Gastrocnemius medialis (tissue), 4 donors: ENCODE data around the gene TRA2B.

Experiments
- POLR2A ChIP-seq, 2 donors: fragments of 450-650 bp; IDR thresholded peaks; one replicate each; pipeline ENCODE4 v1.6.1; 2017; ENCODE audit warnings: antibody characterized with exemption in 2 of 2, mild to moderate bottlenecking in 2 of 2, moderate library complexity in 2 of 2
- TF ChIP-seq, protein P1 (sequence below), 5 experiments: fragments of 450-650 bp in 3 of 5; fragments of 200-600 bp in 2 of 5; sonication (generic) in 2 of 5; IDR thresholded peaks in 4 of 5; conservative IDR thresholded peaks in 1 of 5; 1 replicate in 4 of 5; 2 replicates in 1 of 5; pipeline ENCODE4 v1.5.1; 2016 to 2019; ENCODE audit warnings: antibody characterized with exemption in 5 of 5, mild to moderate bottlenecking in 3 of 5, moderate library complexity in 3 of 5

DNA sequence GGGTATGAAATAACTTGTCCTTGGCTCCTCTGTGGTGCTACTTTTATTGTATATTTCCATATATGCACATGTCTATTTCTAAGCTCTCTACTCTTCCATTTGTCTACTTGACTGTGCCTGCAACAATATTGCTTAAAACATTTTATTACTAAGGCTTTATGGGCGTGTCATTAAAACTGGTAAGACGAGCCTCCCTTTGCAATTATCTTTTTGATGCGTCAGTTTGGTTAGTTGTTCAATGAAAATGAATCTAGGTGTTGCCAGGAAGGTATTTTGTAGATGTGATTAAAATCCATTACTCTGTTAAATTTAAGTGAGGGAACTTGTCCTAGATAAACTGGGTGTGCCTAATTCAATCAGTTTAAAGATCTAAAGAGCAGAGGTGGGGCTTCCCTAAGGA, 12.9 kb upstream of the TRA2B start:
- TF ChIP-seq, protein P1, sequence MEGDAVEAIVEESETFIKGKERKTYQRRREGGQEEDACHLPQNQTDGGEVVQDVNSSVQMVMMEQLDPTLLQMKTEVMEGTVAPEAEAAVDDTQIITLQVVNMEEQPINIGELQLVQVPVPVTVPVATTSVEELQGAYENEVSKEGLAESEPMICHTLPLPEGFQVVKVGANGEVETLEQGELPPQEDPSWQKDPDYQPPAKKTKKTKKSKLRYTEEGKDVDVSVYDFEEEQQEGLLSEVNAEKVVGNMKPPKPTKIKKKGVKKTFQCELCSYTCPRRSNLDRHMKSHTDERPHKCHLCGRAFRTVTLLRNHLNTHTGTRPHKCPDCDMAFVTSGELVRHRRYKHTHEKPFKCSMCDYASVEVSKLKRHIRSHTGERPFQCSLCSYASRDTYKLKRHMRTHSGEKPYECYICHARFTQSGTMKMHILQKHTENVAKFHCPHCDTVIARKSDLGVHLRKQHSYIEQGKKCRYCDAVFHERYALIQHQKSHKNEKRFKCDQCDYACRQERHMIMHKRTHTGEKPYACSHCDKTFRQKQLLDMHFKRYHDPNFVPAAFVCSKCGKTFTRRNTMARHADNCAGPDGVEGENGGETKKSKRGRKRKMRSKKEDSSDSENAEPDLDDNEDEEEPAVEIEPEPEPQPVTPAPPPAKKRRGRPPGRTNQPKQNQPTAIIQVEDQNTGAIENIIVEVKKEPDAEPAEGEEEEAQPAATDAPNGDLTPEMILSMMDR (IDR thresholded peaks at IDR 0.05 in 4 of 5, conservative IDR thresholded peaks at IDR 0.05 in 1 of 5), result no peak
- no peak for TF ChIP-seq POLR2A (IDR thresholded peaks at IDR 0.05)
